ENCODE results near the gene MLH3. TPM values are rescaled to one million over a fixed set of nuclear protein-coding genes. Genes with fewer than 3 reads are reported as not detected.
"Not testable (repeated sequence)": the region's sequence is repeated elsewhere in the genome, so short reads cannot be mapped to it uniquely, and the experiment has no call there.

The MLH3 gene
- total RNA-seq, 1 donor from 2014 or later, result 33.4 TPM

DNA sequence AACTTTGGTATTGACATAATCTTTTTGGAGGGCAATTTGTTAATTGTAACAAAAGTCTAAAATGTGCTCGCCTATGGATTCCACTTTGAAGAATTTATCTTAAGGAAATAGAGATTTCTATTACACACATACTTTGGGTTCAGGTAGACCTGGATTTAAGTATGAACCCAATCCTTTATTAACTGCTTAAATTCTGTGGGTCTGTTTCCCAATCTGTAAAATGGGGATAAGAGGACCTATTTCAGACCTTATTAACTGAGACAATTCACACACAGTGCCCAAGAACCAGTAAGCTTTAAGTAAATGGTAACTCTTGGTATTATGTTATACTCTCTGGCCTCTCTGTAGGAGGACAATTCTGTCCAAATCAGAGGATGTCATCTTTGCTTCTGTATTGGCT, 49.4 kb downstream of the MLH3 start:
- H3K27ac ChIP-seq, result peak overlapping the region; percentile 88
- intact Hi-C loops (cut with DNase I), result no loop called here
- no peaks in the 10 kb centered on the region for H3K27me3 ChIP-seq
- DNase-seq, result no peak
- H3K36me3 ChIP-seq, result peaks cover 18% of the 10 kb centered on the region
- TF ChIP-seq, protein P1, sequence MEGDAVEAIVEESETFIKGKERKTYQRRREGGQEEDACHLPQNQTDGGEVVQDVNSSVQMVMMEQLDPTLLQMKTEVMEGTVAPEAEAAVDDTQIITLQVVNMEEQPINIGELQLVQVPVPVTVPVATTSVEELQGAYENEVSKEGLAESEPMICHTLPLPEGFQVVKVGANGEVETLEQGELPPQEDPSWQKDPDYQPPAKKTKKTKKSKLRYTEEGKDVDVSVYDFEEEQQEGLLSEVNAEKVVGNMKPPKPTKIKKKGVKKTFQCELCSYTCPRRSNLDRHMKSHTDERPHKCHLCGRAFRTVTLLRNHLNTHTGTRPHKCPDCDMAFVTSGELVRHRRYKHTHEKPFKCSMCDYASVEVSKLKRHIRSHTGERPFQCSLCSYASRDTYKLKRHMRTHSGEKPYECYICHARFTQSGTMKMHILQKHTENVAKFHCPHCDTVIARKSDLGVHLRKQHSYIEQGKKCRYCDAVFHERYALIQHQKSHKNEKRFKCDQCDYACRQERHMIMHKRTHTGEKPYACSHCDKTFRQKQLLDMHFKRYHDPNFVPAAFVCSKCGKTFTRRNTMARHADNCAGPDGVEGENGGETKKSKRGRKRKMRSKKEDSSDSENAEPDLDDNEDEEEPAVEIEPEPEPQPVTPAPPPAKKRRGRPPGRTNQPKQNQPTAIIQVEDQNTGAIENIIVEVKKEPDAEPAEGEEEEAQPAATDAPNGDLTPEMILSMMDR (IDR thresholded peaks at IDR 0.05), result no peak
- no peak for ATAC-seq
- H3K4me1 ChIP-seq, result peaks cover 17% of the 10 kb centered on the region
- peak overlapping the region; percentile 96 for H3K4me3 ChIP-seq
- no peaks in the 10 kb centered on the region for H3K9me3 ChIP-seq

DNA sequence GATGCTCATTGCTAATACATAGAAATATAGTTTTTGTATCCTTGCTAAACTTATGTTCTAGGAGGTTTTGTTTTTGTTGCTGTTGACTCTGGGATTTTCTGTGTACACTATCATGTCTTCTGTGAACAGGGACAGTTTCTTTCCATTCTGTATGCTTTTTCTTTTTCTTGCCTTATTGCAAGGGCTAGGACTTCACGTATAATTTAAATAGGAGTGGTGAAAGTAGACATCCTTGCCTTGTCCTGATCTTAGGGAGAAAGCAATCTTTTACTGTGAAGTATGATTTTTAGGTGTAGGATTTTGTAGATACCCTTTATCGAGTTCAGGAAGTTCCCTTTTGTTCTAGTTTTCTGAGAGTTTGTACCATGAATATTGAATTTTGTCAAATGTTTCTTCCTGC, 50.0 kb downstream of the MLH3 start:
- no peak overlapping the region for H3K27ac ChIP-seq
- peaks cover 12% of the 10 kb centered on the region for H3K36me3 ChIP-seq
- no peaks in the 10 kb centered on the region for H3K9me3 ChIP-seq
- H3K4me3 ChIP-seq, result no peak overlapping the region
- no peak for DNase-seq
- TF ChIP-seq, protein P1 (IDR thresholded peaks at IDR 0.05), result no peak
- no peaks in the 10 kb centered on the region for H3K27me3 ChIP-seq
- H3K4me1 ChIP-seq, result peaks cover 17% of the 10 kb centered on the region
- ATAC-seq, result no peak
- intact Hi-C loops (cut with DNase I), result no loop called here

DNA sequence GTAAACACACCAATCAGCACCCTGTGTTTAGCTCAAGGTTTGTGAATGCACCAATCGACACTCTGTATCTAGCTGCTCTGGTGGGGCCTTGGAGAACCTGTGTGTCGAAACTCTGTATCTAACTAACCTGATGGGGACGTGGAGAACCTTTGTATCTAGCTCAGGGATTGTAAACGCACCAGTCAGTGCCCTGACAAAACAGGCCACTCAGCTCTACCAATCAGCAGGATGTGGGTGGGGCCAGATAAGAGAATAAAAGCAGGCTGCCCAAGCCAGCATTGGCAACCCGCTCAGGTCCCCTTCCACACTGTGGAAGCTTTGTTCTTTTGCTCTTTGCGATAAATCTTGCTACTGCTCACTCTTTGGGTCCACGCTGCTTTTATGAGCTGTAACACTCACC, 55.5 kb downstream of the MLH3 start:
- ATAC-seq; DNase-seq; H3K4me3 ChIP-seq; H3K27ac ChIP-seq; H3K4me1 ChIP-seq; H3K36me3 ChIP-seq; H3K9me3 ChIP-seq; H3K27me3 ChIP-seq; intact Hi-C loops (cut with DNase I): not testable (repeated sequence)

DNA sequence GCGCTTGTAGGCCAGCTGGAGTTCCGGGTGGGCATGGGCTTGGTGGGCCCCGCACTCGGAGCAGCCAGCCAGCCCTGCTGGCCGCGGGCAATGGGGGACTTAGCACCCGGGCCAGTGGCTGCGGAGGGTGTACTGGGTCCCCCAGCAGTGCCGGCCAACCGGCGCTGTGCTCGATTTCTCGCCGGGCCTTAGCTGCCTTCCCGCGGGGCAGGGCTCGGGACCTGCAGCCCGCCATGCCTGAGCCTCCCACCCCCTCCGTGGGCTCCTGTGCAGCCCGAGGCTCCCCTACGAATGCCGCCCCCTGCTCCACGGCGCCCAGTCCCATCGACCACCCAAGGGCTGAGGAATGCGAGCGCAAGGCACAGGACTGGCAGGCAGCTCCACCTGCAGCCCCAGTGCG, 57.1 kb downstream of the MLH3 start:
- H3K4me1 ChIP-seq; H3K9me3 ChIP-seq; intact Hi-C loops (cut with DNase I); H3K36me3 ChIP-seq; H3K27ac ChIP-seq; H3K4me3 ChIP-seq; DNase-seq; H3K27me3 ChIP-seq; ATAC-seq: not testable (repeated sequence)

DNA sequence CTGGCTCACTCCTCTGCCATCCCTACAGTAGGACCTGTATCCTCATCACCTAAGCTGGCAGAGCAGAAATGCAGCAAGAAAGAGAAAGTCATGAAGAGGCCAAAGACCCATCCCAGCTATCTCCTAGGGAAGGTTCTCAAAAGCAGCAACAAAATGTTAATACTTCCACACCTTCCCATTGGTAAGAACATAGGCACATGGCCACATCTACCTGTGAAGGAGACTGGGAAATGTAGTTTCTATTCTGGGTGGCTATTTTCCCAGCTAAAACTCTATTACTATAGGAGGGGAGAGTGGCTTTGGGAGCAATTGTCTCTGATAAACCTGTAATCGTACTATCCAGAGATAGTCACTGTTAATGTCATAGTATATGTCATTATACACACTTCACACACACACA, 62.3 kb downstream of the MLH3 start:
- H3K4me3 ChIP-seq, result no peak overlapping the region
- ATAC-seq (no peak), DNase-seq (no peak)
- H3K27me3 ChIP-seq, result no peaks in the 10 kb centered on the region
- TF ChIP-seq, protein P1 (IDR thresholded peaks at IDR 0.05), result no peak
- no peaks in the 10 kb centered on the region for H3K9me3 ChIP-seq
- no peak overlapping the region for H3K27ac ChIP-seq
- H3K4me1 ChIP-seq, result no peaks in the 10 kb centered on the region
- intact Hi-C loops (cut with DNase I), result no loop called here
- H3K36me3 ChIP-seq, result no peaks in the 10 kb centered on the region

DNA sequence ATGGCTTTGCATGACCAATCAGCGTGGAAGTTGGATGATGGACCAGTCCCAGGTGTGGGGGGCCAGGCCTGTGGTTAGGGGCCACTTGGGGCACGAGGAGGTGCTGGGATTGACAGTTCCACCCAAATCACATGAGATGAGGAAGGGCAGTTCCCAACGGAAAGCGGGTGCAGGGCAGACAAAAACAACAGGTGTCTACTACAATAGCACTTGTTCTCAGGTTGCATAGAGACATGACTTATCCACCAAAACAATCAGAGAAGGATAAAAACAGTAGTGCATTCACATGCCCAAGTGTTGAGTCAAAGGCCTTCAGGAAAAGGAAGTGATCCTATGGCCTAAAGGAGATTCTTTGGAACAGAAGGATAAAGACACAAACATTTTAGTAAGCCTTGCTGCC, 63.1 kb downstream of the MLH3 start:
- intact Hi-C loops (cut with DNase I), result no loop called here
- H3K4me1 ChIP-seq, result no peaks in the 10 kb centered on the region
- H3K27ac ChIP-seq, result no peak overlapping the region
- no peaks in the 10 kb centered on the region for H3K9me3 ChIP-seq
- H3K27me3 ChIP-seq, result no peaks in the 10 kb centered on the region
- no peak for ATAC-seq
- H3K4me3 ChIP-seq, result no peak overlapping the region
- no peak for DNase-seq
- TF ChIP-seq, protein P1 (IDR thresholded peaks at IDR 0.05), result no peak
- H3K36me3 ChIP-seq, result no peaks in the 10 kb centered on the region

DNA sequence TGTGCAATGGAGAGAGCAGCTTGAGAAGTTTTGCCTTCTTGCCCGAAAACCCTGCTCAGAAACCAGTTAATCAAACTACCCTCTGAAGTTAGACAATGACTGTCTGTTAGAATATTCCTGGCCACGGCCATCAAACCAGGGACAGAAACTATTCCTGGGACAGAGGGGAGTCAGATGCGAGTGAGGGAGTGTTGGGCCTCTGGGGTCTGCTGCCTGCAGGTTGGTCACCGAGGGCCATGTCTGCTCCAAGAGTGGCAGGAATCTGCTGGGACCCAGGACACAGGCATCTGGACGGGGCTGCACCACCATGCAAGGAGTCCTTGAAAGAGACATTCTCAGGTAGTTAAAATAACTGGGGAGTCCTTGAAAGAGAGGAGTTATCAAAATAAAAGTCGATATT, 65.5 kb downstream of the MLH3 start:
- DNase-seq (no peak), ATAC-seq (no peak)
- intact Hi-C loops (cut with DNase I), result no loop called here
- TF ChIP-seq, protein P1 (IDR thresholded peaks at IDR 0.05), result no peak
- no peaks in the 10 kb centered on the region for H3K27me3 ChIP-seq
- H3K27ac ChIP-seq, result no peak overlapping the region
- peaks cover 6% of the 10 kb centered on the region for H3K4me1 ChIP-seq
- no peak overlapping the region for H3K4me3 ChIP-seq
- H3K36me3 ChIP-seq, result no peaks in the 10 kb centered on the region
- no peaks in the 10 kb centered on the region for H3K9me3 ChIP-seq

Measured in upper lobe of right lung (tissue), 1 donor.